SK-N-SH treated with all-trans-retinoic acid at 6 μM for 48 hours (cell line): Measurements from ENCODE around the gene PEMT.

ENCODE experiments used
- ATAC-seq: fragments of 200-7000 bp; cut with Tn5 transposase; 3 replicates; pipeline ENCODE4 v1.9.1; 2020; ENCODE audit warnings: mild to moderate bottlenecking, moderate library complexity
- ARNTL ChIP-seq: fragments of 450-650 bp; formaldehyde crosslinking; IDR thresholded peaks from 2 replicates; pipeline ENCODE4 v1.5.0; 2020; ENCODE audit warnings: low read depth, mild to moderate bottlenecking, moderate library complexity, borderline replicate concordance
- BACH2 ChIP-seq: fragments of 250-450 bp; sonication (Bioruptor Pico); IDR thresholded peaks from 2 replicates; pipeline ENCODE4 v1.9.0; 2021; ENCODE audit warnings: mild to moderate bottlenecking, borderline replicate concordance
- CREB5 ChIP-seq: fragments of 250-450 bp; sonication (Bioruptor Pico); IDR thresholded peaks from 2 replicates; pipeline ENCODE4 v1.5.1; 2020; ENCODE audit warnings: low read depth, mild to moderate bottlenecking, moderate library complexity
- CSDC2 ChIP-seq: fragments of 250-450 bp; sonication (Bioruptor Pico); IDR thresholded peaks from 2 replicates; pipeline ENCODE4 v1.5.0; 2020; ENCODE audit warnings: mild to moderate bottlenecking, moderate library complexity
- CSRNP3 ChIP-seq: fragments of 250-450 bp; sonication (Bioruptor Pico); IDR thresholded peaks from 2 replicates; pipeline ENCODE4 v1.5.1; 2021; ENCODE audit warnings: mild to moderate bottlenecking, moderate library complexity
- ESRRG ChIP-seq: fragments of 250-450 bp; sonication (Bioruptor Pico); IDR thresholded peaks from 2 replicates; pipeline ENCODE4 v1.6.1; 2021; ENCODE audit warnings: mild to moderate bottlenecking
- GLIS3 ChIP-seq: fragments of 250-450 bp; sonication (Bioruptor Pico); IDR thresholded peaks from 2 replicates; pipeline ENCODE4 v1.5.0; 2020; ENCODE audit warnings: mild to moderate bottlenecking, moderate library complexity
- ISL1 ChIP-seq: fragments of 250-450 bp; sonication (Bioruptor Pico); IDR thresholded peaks from 2 replicates; pipeline ENCODE4 v2.1.2; 2022; ENCODE audit warnings: mild to moderate bottlenecking, moderate library complexity
- OSR1 ChIP-seq: fragments of 250-450 bp; sonication (Bioruptor Pico); IDR thresholded peaks from 2 replicates; pipeline ENCODE4 v1.8.0; 2022; ENCODE audit warnings: moderate library complexity, mild to moderate bottlenecking, inconsistent platforms
- PATZ1 ChIP-seq: fragments of 250-450 bp; sonication (Bioruptor Pico); IDR thresholded peaks from 2 replicates; pipeline ENCODE4 v1.8.0; 2020; ENCODE audit warnings: mild to moderate bottlenecking, moderate library complexity, borderline replicate concordance
- POU6F1 ChIP-seq: fragments of 250-450 bp; sonication (Bioruptor Pico); IDR thresholded peaks from 2 replicates; pipeline ENCODE4 v1.8.0; 2021; ENCODE audit warnings: low read depth, mild to moderate bottlenecking, moderate library complexity, borderline replicate concordance
- RARB ChIP-seq: fragments of 250-450 bp; sonication (Bioruptor Pico); IDR thresholded peaks from 2 replicates; pipeline ENCODE4 v1.8.0; 2021; ENCODE audit warnings: mild to moderate bottlenecking, moderate library complexity
- SNAI2 ChIP-seq: fragments of 250-450 bp; sonication (Bioruptor Pico); IDR thresholded peaks from 2 replicates; pipeline ENCODE4 v1.5.0; 2020; ENCODE audit warnings: mild to moderate bottlenecking, moderate library complexity
- TCF4 ChIP-seq: fragments of 250-450 bp; sonication (Bioruptor Pico); IDR thresholded peaks from 2 replicates; pipeline ENCODE4 v1.8.0; 2021; ENCODE audit warnings: mild to moderate bottlenecking, moderate library complexity, borderline replicate concordance
- TOX ChIP-seq: fragments of 250-450 bp; sonication (Bioruptor Pico); IDR thresholded peaks from 2 replicates; pipeline ENCODE4 v1.8.0; 2021; ENCODE audit warnings: mild to moderate bottlenecking, moderate library complexity, borderline replicate concordance
- TSHZ2 ChIP-seq: fragments of 250-450 bp; sonication (Bioruptor Pico); IDR thresholded peaks from 2 replicates; pipeline ENCODE4 v1.5.0; 2020; ENCODE audit warnings: mild to moderate bottlenecking, moderate library complexity
- ZC3H10 ChIP-seq: fragments of 250-450 bp; sonication (Bioruptor Pico); IDR thresholded peaks from 2 replicates; pipeline ENCODE4 v1.5.1; 2021; ENCODE audit warnings: mild to moderate bottlenecking, moderate library complexity
- ZFP3 ChIP-seq: fragments of 250-450 bp; sonication (Bioruptor Pico); IDR thresholded peaks from 2 replicates; pipeline ENCODE4 v1.5.0; 2020; ENCODE audit warnings: mild to moderate bottlenecking, moderate library complexity
- ZFP30 ChIP-seq: fragments of 450-650 bp; formaldehyde crosslinking; IDR thresholded peaks from 2 replicates; pipeline ENCODE4 v1.5.0; 2022; ENCODE audit warnings: mild to moderate bottlenecking, moderate library complexity
- ZNF565 ChIP-seq: fragments of 450-650 bp; formaldehyde crosslinking; conservative IDR thresholded peaks from 2 replicates; pipeline ENCODE4 v1.5.0; 2020; ENCODE audit warnings: low read depth, mild to moderate bottlenecking, moderate library complexity
- ZNF70 ChIP-seq: fragments of 450-650 bp; formaldehyde crosslinking; IDR thresholded peaks from 2 replicates; pipeline ENCODE4 v1.5.0; 2020; ENCODE audit warnings: mild to moderate bottlenecking, moderate library complexity
- ZNF8 ChIP-seq: fragments of 450-650 bp; formaldehyde crosslinking; IDR thresholded peaks from 2 replicates; pipeline ENCODE4 v1.5.0; 2020; ENCODE audit warnings: mild to moderate bottlenecking, moderate library complexity

PEMT gene

GRCh38 chr17:17572010-17572785 is 19.3 kb downstream of the PEMT start:
- ATAC-seq: no peak
- TF ChIP-seq SNAI2 (CRISPR knock-in tag) (no peak), GLIS3 (CRISPR knock-in tag) (no peak), ZFP30 (CRISPR knock-in tag) (no peak), TOX (CRISPR knock-in tag) (no peak), CREB5 (no peak), TSHZ2 (no peak), ZFP3 (no peak), ESRRG (no peak), POU6F1 (CRISPR knock-in tag) (no peak), ZNF8 (no peak), ZNF565 (CRISPR knock-in tag) (no peak), ZC3H10 (CRISPR knock-in tag) (no peak), ZNF70 (CRISPR knock-in tag) (no peak), ARNTL (no peak)

GRCh38 chr17:17570798-17571716 is 20.5 kb downstream of the PEMT start:
- no peak for ATAC-seq

More at GRCh38 chr17:17570798-17571716, 20.5 kb downstream of the PEMT start:
- no peak for TF ChIP-seq OSR1 (CRISPR knock-in tag)
- no peak for TF ChIP-seq ESRRG
- no peak for TF ChIP-seq CSDC2
- no peak for TF ChIP-seq ZNF70 (CRISPR knock-in tag)
- no peak for TF ChIP-seq ZNF565 (CRISPR knock-in tag)
- TF ChIP-seq ARNTL: no peak
- no peak for TF ChIP-seq CSRNP3 (CRISPR knock-in tag)
- TF ChIP-seq TCF4 (CRISPR knock-in tag): no peak
- no peak for TF ChIP-seq BACH2 (CRISPR knock-in tag)
- TF ChIP-seq GLIS3 (CRISPR knock-in tag): no peak
- TF ChIP-seq ISL1 (CRISPR knock-in tag): no peak
- TF ChIP-seq TOX (CRISPR knock-in tag): no peak
- TF ChIP-seq TSHZ2: no peak
- TF ChIP-seq ZFP30 (CRISPR knock-in tag): no peak
- TF ChIP-seq SNAI2 (CRISPR knock-in tag): no peak
- no peak for TF ChIP-seq RARB (CRISPR knock-in tag)
- TF ChIP-seq PATZ1 (CRISPR knock-in tag): no peak
- TF ChIP-seq POU6F1 (CRISPR knock-in tag): no peak
- no peak for TF ChIP-seq ZFP3
